HG02571 (cell line): Measurements from ENCODE around the gene SETD6.
"Not testable (repeated sequence)": the region's sequence is repeated elsewhere in the genome, so short reads cannot be mapped to it uniquely, and the experiment has no call there.

Source experiments
- ATAC-seq: cut with Tn5 transposase; IDR thresholded peaks from one replicate; pipeline ENCODE4 v1.9.1; 2021; ENCODE audit warnings: mild to moderate bottlenecking, moderate library complexity; ENCODE audit not compliant: unreplicated experiment

The SETD6 gene

GRCh38 chr16:58515125-58515870, at the start of gene SETD6:
SETD6 (plus strand) TSS chr16:58515517; CDS start chr16:58515538, 21 bp downstream.
- ATAC-seq, result peak; percentile 65

GRCh38 chr16:58465817-58466216, 49.5 kb upstream of the SETD6 start:
- no peak for ATAC-seq

GRCh38 chr16:58466396-58466795, 48.9 kb upstream of the SETD6 start:
- ATAC-seq, result no peak

- no peak for ATAC-seq
Observed at GRCh38 chr16:58467905-58468304, 47.4 kb upstream of the SETD6 start.

- no peak for ATAC-seq
Observed at GRCh38 chr16:58471209-58471975, 43.9 kb upstream of the SETD6 start.

GRCh38 chr16:58472266-58472665, 43.1 kb upstream of the SETD6 start:
- ATAC-seq, result no peak

- ATAC-seq, result no peak
Observed at GRCh38 chr16:58472827-58473226, 42.5 kb upstream of the SETD6 start.

GRCh38 chr16:58474296-58474695, 41.0 kb upstream of the SETD6 start:
- no peak for ATAC-seq

GRCh38 chr16:58475091-58475619, 40.2 kb upstream of the SETD6 start:
- no peak for ATAC-seq

- ATAC-seq, result no peak
Observed at GRCh38 chr16:58476791-58477190, 38.5 kb upstream of the SETD6 start.

- no peak for ATAC-seq
Observed at GRCh38 chr16:58478427-58478826, 36.9 kb upstream of the SETD6 start.

- ATAC-seq, result no peak
Observed at GRCh38 chr16:58481226-58481869, 34.0 kb upstream of the SETD6 start.

GRCh38 chr16:58481931-58482330, 33.4 kb upstream of the SETD6 start:
- ATAC-seq, result no peak

- ATAC-seq, result no peak
Observed at GRCh38 chr16:58485184-58485887, 30.0 kb upstream of the SETD6 start.

GRCh38 chr16:58487566-58488351, 27.6 kb upstream of the SETD6 start:
- no peak for ATAC-seq

- no peak for ATAC-seq
Observed at GRCh38 chr16:58488531-58488930, 26.8 kb upstream of the SETD6 start.

- no peak for ATAC-seq
Observed at GRCh38 chr16:58490065-58490464, 25.3 kb upstream of the SETD6 start.

- ATAC-seq, result not testable (repeated sequence)
Observed at GRCh38 chr16:58490539-58490938, 24.8 kb upstream of the SETD6 start.

- ATAC-seq, result no peak
Observed at GRCh38 chr16:58492066-58492465, 23.3 kb upstream of the SETD6 start.

GRCh38 chr16:58492735-58493134, 22.6 kb upstream of the SETD6 start:
- ATAC-seq, result no peak
